Keratinocyte (primary cell): ENCODE results near the gene HNRNPD.

Experiments
- CTCF ChIP-seq, 3 experiments: IDR thresholded peaks in 1 of 3; conservative IDR thresholded peaks in 1 of 3; optimal IDR thresholded peaks in 1 of 3; 2 replicates in 2 of 3; 3 replicates in 1 of 3; pipeline versions ENCODE3 to v1.5.1; 2011; ENCODE audit warnings: low read length in 3 of 3, mild to moderate bottlenecking in 3 of 3, moderate library complexity in 2 of 3, control low read depth in 1 of 3, inconsistent platforms in 1 of 3; ENCODE audit not compliant: insufficient read depth in 2 of 3; ENCODE audit errors: extremely low read depth in 1 of 3
- EZH2 ChIP-seq: IDR thresholded peaks from one replicate; pipeline ENCODE4 v1.6.1; 2012; ENCODE audit warnings: inconsistent platforms, mild to moderate bottlenecking, low read length, moderate library complexity

- no peak for TF ChIP-seq CTCF (optimal IDR thresholded peaks at IDR 0.05 in 1 of 3, IDR thresholded peaks at IDR 0.05 in 1 of 3, conservative IDR thresholded peaks at IDR 0.05 in 1 of 3; ENCODE audit: extremely low read depth in 1 of 3, insufficient read depth in 2 of 3, low read length in 3 of 3)
- TF ChIP-seq EZH2 = no peak
Measured at GRCh38 chr4:82352825-82353366, 20.9 kb downstream of the HNRNPD start.
